Embryonic facial prominence (tissue), 1 donor: ENCODE results near the gene LCE5A.
"Not testable (repeated sequence)": the region's sequence is repeated elsewhere in the genome, so short reads cannot be mapped to it uniquely, and the experiment has no call there.

ENCODE experiments used
- DNase-seq: peaks from one replicate; pipeline ENCODE4 v3.0.0-alpha.2; 2016; ENCODE audit errors: extremely low spot score

The LCE5A gene

DNA sequence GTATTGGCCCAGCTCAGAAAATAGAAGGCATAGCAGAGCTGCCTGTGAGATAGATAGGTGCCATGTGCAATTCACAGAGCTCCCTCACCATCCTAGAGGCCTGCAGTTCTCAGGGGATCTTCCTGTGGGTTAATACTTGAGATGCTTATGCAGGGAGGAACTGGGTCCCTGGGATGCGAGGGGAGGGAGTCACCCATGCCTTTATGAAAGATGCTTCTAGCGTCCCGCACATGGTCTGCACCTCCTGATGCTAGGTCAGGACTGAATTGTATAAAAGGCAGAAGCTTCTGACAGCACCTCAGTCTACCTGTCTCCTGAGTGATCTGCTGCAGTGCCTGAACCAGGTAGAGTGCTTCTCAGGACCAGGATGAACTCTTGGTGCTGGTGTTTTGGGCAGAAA, at the start of gene LCE5A:
Gene LCE5A (plus strand): TSS at position 301 of the 400 bp plus-strand sequence. CDS start 732 bp downstream, outside the sequence.
- DNase-seq = no peak

DNA sequence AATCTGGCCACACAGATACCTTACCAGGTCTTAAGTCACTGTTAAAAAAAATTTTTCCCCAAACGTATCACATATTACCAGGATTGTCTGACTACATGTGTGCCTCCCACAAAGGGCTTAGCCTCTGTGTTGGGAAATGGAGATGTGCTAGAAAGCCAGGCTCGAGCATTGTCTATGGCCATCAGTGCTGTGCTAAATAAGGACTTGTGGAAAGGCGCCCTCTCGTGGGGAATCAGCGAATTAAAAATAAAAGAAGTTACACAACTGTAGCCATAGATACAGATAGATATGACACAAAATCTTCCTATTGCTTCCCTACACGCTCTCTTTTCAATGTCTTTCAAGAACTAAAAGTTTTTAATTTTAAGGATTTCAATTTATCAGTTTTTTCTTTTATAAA, 49.1 kb upstream of the LCE5A start:
- no peak for DNase-seq

- no peak for DNase-seq
Measured at GRCh38 chr1:152462636-152463035, 48.0 kb upstream of the LCE5A start.

DNA sequence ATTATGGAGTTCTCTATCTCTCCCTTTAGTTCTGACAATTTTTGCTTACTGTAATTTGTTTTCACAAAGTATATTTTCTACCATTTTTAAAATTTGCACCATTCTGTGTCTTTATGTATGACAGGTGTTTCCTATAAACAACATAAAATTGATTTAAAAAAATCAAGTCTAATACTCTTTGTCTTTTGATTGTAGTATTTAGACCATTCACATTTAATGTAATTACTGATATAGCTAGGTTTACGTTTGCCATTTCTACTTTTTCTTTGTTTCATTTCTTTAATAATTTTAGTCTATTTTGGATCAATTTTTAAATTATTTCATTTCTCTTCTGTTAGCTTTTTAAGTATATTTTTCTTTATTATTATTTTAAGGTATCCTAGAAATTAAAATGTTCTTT, 44.4 kb upstream of the LCE5A start:
- no peak for DNase-seq

DNA sequence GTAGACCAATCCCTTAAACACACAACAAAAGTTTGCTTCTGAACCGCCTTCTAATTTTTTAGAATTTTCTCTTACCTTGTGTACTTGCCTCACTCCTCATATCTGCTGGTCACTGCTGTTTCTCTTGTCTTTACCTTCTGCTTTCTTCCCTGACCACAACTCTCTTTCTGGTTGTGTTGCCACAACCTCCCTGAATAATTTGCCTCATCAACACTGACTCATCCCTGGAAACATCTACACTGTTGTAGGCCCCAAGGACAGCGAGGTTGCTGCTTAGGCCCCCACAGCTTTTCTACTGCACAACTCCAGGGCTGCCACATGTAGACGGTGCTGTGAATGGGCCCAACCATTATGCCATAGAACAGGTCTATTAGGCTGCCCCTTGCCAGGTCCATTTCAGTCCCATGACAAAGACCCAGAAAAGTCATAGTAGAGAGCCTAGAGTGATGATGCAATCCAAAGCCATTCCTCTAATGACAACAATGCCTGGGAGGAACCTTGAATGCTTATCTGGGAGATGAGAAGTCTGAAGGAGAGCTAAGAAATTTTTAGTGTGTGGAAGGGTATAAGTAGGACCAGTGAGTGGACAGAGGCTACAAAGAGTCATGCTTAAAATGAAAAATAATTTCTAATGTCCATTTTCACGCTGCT, 36.6 kb upstream of the LCE5A start:
- DNase-seq = no peak

DNA sequence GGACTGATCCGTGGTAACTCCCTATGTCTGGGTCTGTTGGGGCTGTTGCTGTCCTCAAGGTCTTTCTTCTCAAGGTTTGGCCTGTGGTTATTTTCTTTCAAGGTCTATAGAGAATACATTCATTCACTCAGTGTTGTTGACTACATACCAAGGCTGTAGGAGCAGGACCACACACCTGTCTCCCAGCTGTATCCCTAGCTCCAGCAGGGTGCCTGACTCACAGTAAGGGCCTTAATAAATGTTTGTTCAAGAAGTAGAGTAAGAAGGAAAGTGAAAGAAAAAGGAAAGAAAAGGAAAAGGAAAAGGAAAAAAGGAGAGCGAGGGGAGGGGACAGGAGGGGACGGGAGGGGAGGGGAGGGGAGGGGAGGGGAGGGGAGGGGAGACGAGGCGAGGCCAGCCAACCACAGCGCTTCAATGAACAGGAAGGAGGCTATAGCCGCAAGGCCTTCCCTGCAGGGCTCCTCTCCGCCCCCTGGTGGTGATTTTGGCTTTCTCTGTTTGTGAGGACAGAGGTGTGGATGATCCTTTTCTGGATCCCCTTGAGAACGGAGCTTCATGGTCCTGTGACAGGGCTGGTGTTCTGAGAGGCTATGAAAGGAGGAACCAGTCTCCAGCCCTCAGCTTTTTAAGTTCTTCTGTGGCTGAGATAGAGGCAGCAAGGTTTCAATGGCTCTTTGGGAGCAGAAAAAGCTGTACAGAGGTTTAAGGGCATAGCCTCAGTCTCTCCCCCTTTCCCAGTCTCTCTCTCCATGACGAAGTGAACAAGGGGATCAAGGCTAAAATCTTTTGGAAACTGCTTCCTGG, 30.6 kb upstream of the LCE5A start:
- no peak for DNase-seq

DNA sequence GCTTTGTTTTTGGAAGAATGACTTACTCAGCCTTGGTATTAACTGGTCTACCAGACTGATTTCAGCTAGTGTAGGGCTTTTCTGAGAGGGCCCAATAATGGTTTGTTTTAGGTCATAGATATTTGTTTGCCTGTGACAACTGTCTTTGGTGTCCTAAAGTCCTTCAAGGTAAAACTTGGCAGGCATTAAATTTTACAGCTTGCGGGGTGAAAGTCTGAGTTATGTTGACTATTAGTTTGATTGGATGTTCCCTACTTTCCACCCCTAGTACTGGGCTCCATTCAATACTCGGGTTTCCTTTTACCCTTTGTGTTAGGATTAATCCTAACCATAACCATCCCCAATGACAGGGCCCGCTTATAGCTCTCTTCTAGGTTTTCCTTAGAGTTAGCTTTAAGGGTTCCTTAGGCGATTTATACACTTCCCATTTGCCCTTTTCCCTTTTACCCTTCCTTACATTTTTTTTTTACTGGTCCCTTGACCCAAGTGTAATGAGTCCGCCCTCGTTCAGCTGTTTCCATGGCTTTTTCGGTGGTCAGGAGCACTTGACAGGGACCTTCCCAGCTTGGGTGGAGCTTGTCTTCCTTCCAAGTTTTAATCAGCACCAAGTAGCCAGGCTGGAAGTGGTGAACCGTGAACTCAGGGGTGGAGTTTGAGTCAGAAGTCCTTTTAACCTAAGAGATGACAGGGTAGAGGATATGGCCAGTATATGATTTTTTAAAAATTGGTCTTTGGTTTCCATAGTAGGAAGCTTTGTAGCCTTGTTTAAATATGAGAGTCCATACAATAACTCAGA, 28.5 kb upstream of the LCE5A start:
- DNase-seq = no peak

- no peak for DNase-seq
Measured at GRCh38 chr1:152486400-152487006, 24.1 kb upstream of the LCE5A start.

- DNase-seq = no peak
Measured at GRCh38 chr1:152487871-152488270, 22.7 kb upstream of the LCE5A start.

- not testable (repeated sequence) for DNase-seq
Measured at GRCh38 chr1:152491537-152491936, 19.1 kb upstream of the LCE5A start.

DNA sequence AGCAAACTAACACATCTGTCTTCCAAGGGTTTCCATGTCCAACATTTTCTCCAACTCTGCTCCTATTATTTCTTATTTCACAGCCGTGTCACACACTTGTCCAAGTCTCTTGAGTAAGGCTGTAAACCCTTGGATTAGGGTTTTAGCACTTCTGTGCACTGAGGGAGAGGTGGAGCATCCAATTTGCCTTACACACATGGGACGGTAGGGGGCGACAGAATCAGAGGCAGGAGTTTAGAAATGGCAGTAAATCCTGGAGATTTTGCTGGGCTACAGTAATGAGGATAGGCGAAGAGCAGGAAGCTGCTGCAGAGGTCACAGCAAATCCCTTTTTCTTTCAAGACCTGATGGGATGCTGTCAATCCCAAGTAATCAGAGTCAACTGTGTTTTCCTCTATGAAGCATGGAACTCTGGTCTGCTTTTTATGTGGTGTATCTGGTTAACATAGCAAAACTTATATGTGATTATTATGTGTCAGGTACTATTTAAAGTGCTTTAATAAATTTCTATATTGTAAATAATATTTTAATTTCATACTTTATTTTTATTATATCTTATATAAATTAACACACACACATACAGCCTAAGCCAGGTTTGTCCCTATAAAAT, 15.4 kb upstream of the LCE5A start:
- no peak for DNase-seq

DNA sequence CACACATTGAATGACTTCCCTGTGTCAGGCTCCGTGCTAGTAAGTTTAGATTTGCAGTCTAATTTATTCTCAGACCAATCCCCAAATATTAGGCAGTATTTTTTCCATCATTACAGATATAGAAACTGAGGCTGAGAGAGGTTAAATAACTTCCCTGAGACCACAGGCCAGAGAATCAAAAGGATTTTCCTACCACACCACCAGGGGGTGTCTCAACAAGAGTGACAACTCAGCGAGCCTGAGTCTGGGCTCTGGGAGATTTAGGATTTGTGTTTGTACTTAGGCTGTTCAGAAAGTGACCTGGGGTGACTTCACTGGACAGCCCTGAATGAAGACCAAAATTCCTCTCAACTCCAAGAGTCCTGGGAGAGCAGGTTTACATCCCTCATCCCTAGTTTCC, 13.3 kb upstream of the LCE5A start:
- no peak for DNase-seq

GRCh38 chr1:152501704-152502103, 8.9 kb upstream of the LCE5A start:
- no peak for DNase-seq

GRCh38 chr1:152502496-152503180, 8.0 kb upstream of the LCE5A start:
- DNase-seq = no peak

- no peak for DNase-seq
Measured at GRCh38 chr1:152505083-152505482, 5.5 kb upstream of the LCE5A start.

DNA sequence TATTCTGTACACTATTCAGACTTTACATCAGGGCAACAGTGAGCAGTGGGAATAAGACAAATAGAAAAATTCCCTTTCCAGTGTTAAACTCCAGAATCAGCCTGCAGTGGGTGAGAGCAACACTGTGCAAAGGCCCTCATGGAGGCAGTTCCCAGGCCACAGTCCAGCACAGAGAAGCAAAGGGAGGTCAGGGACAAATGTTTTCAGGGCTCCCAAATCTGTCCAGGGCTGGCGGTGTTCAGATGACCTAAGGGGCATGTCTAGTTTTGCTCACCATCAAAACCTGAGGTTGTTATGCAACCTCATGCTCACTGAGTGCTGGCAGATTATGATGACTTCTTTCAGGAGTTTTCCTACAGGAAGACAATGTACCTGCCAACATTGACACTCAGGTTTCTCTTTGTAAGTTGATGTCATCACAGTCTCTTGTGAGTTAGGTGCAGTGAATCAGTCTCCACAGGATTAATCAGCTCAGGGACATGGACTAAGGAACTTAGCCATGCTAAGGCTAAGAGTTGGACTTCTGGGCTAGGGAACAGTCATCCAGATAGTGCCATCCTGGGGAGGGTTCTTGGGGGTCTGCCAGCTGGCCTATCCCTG, 3.6 kb upstream of the LCE5A start:
- DNase-seq = no peak

GRCh38 chr1:152511596-152511995, 993 bp downstream of the LCE5A start:
- DNase-seq = no peak

DNA sequence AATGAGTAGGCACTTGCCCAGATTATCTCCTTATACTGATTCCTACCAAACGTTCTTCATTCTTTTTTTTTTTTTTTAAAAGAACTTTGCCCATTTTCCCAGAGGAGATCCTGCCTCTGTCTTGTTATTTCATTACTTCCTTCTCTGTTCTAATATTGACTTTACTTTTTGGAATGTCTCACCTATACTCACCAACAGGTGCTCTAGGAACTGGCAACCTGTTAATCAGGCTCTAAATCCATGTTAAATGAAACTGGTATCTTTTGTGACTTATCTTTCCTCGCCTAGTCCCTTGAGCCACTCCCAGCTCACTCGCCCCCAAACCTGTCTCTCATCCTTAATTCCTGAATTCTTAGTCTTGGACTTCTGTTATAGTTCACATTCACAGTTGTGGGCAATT, 2.5 kb downstream of the LCE5A start:
- no peak for DNase-seq

DNA sequence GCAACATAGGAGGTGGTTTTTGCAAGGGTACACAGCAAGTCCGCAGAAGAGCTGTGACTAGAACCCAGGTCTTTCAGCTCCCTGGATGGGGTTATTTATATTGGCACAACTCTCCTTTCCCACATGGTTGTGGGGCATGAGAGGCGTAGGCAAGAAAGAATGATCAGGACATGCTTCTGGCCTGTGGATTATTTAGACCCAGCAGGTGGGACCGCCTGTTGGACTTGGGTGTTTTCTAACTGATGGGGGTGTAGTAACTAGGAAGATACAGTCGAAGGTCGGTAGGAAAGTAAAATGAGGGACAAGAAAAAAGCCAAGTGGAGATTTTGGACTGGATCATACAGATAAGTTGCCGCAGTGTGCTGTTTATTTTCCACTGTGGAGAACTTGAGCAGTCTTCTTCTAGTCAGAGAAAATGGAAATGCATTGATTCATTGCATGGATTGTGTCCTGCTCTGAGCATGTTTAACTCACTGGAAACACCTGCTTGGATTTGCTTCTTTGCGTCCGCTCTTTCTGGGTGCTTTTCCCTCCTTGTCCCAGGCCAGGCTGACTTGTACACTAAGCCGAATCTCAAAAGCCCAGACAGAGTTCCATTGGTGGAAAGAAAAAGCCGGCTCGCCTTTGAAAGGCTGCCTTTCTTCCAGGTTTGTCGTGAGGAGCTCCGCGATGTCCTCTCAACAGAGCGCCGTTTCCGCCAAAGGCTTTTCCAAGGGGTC, 4.3 kb downstream of the LCE5A start:
- no peak for DNase-seq

DNA sequence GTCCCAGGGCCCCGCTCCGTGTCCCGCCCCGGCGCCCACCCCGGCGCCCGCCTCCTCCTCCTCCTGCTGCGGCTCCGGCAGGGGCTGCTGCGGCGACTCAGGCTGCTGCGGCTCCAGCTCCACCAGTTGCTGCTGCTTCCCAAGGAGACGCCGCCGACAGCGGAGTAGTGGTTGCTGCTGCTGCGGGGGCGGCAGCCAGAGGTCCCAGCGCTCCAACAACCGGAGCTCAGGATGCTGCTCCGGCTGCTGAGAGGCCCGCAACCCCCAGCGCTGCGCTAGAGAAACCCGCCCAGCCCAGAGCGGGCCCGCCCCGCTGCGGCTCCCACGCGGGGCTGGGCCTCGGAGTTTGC, 4.8 kb downstream of the LCE5A start:
- DNase-seq = no peak
